Endothelial cell of umbilical vein (primary cell): Measurements from ENCODE around the gene PARP8.

Experiments used
- CTCF ChIP-seq, 2 donors: IDR thresholded peaks; 1 replicate in 1 of 2; 2 replicates in 1 of 2; pipeline ENCODE4 v1.5.1; 2011; ENCODE audit warnings: low read length in 2 of 2, mild to moderate bottlenecking in 2 of 2, moderate library complexity in 2 of 2, control low read depth in 1 of 2, inconsistent platforms in 1 of 2, low read depth in 1 of 2; ENCODE audit not compliant: insufficient read depth in 1 of 2; ENCODE audit errors: extremely low read depth in 1 of 2
- POLR2AphosphoS5 ChIP-seq: IDR thresholded peaks from 2 replicates; pipeline ENCODE4 v1.6.1; 2012; ENCODE audit warnings: low read depth, mild to moderate bottlenecking, control low read depth, low read length, moderate library complexity; ENCODE audit not compliant: insufficient read depth

- TF ChIP-seq CTCF (IDR thresholded peaks at IDR 0.05; ENCODE audit: extremely low read depth in 1 of 2, insufficient read depth in 1 of 2, low read depth in 1 of 2, low read length in 2 of 2) (no peak), POLR2AphosphoS5 (no peak)
Measured at GRCh38 chr5:50745221-50745910, 78.9 kb downstream of the PARP8 start.
